Ishikawa (cell line): ENCODE data around the gene IVL.

ENCODE experiments used
- CREB1 ChIP-seq: IDR thresholded peaks from 2 replicates; pipeline ENCODE4 v1.6.1; 2012; ENCODE audit warnings: low read depth
- USF1 ChIP-seq: IDR thresholded peaks from 2 replicates; pipeline ENCODE4 v1.6.1; 2012
- YY1 ChIP-seq: IDR thresholded peaks from 2 replicates; pipeline ENCODE4 v1.6.1; 2012; ENCODE audit warnings: low read depth

DNA sequence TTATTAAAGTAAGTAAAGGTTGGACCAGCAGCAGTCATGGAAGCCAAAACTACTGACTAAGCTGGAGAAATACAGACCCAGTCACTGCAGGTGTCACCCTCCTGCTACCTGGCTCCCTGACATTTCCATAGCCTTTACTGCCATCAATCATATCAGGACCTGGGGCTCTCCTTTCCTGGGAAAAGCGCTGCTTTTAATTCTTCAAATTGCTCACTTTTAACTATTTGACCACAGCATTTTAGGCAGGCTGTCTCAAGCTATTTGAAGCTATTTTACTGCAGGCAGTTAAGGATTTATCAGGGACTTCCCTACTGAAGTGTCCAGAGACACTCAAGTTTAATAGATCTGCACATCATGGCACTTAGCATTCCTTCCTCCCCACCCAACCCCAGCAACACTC is 4.1 kb downstream of the IVL start:
- TF ChIP-seq CREB1 (no peak), USF1 (no peak), YY1 (no peak)
